Activated CD4-positive, CD25-positive, alpha-beta regulatory T cell treated with anti-CD3 and anti-CD28 coated beads, Interleukin-2, amount 50 U/mL, for 24 hours (primary cell): ENCODE data around the gene TSHZ2.
"Not testable (repeated sequence)": the region's sequence is repeated elsewhere in the genome, so short reads cannot be mapped to it uniquely, and the experiment has no call there.

Experiments
- ATAC-seq, 2 donors: fragments of 150-1000 bp; cut with Tn5 transposase; one replicate each; pipeline ENCODE4 v1.10.0; 2021; ENCODE audit warnings: mild to moderate bottlenecking in 1 of 2, moderate library complexity in 1 of 2

The TSHZ2 gene

DNA sequence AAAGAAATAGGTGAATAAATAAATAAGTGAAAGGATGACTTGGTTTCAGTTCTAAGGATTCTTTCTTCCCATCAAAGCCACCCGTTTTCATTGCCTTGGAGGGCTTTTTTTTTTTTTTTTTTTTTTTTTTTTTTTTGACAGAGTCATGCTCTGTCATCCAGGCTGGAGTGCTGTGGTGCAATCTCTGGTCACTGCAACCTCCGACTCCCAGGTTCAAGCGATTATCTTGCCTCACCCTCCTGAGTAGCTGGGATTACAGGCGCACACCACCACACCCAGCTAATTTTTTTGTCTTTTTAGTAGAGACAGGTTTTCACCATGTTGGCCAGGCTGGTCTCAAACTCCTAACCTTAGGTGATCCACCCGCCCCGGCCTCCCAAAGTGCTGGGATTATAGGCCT lies 351.3 kb downstream of the TSHZ2 start:
- not testable (repeated sequence) for ATAC-seq

DNA sequence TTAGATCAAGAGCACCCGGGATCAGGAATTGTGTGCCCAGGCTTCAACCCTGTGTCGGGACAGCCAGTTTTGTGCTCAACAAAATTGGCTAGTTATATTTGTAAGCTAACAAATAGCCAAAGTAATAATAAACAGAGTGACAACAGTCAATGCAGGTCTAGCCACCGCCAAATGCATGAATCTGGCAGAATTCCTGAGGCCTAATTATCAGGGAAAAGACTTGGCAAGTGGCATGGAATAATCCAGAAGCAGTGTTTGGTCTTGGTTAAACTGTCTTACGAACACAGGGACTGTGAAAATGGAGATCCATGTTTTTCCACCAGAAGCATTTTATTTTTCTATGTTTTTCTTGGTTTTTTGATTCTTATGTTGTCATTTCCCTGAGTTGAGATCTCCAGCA lies 352.7 kb downstream of the TSHZ2 start:
- no peak for ATAC-seq

DNA sequence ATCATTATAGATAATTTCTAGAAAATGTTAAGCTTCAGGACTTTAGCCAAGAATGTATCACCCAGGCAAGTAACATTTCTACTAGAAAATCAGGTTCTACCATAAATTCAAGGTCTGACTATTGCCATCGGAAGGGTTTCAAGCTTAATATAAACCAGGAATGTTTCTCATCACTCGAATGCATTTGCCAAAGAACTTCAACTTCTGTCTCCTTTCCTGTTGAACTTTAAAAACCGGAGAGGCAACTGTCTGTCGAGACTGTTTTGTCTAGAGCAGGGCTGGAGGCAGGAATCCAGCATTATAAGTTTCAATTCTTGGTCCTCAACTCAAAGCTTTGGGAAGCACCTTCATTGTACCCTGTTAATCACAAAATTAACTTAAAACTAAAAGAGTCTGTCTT lies 356.8 kb downstream of the TSHZ2 start:
- no peak for ATAC-seq

- ATAC-seq: no peak
Observed at GRCh38 chr20:53329781-53330180, 357.6 kb downstream of the TSHZ2 start.

DNA sequence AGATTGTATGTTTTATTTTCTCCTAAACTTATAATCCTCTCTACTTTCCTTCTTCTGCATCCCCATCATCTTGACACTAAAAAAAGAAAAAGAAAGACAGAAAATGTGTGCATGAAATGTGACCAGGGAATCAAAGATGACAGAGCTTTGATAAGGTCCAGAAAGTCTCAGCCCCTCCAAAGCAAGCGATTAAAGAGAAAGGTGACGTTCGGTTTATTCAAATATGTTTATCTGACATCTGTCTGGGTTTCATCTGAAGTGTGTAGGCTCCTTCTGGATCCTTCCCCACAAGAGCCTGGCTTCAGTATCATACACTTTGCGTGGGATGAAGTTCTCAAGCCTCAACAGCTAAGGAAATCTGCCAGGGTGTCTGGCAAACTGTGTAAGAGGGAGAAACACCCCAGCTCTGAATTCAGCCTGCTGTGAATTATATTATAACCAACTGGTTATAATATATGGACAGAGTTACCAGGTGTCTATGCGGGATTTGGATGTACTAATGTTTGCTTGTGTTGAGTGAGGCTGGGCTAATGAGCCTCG lies 358.5 kb downstream of the TSHZ2 start:
- no peak for ATAC-seq

- no peak for ATAC-seq
Observed at GRCh38 chr20:53331151-53331973, 359.2 kb downstream of the TSHZ2 start.

DNA sequence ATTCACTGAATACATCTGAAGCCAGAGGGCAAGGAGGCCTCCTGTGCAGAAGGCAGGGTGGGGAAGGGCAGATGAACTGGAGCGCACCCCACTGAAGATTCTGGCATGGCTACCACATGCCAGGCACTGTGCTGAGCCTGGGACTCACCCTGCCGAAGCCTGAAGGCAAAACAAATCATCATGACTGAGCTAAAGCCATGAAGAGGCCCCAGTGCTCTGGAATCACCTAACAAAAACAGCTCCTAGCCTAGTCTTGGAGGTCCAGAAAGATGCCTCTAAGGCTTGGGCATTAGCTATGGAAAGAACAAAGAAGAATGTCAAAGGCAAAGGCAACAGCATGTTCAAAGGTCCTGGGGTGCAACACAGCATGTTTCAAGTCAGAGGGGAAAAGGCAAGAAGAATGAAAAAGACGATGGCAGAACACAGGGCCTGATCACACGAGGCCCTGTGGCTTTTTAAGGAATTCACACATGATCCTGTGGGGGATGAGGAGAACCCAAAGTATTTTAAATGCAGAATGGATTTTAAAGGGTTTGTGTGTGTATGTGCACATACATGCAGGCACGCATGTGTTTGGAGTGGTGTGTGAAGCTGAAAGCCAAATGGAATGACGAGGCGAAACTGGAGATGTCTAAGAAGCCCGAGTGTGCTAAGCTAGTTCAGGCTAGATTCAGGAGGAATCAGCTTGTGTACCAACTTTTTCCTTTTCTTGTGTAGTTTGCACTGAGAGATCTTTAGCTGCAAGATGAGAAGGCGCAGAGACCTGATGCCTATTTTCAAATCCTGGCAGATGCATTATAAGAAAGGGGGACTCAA lies 360.1 kb downstream of the TSHZ2 start:
- no peak for ATAC-seq

- ATAC-seq: no peak
Observed at GRCh38 chr20:53334861-53335260, 362.7 kb downstream of the TSHZ2 start.

GRCh38 chr20:53335555-53335954 lies 363.4 kb downstream of the TSHZ2 start:
- no peak for ATAC-seq

DNA sequence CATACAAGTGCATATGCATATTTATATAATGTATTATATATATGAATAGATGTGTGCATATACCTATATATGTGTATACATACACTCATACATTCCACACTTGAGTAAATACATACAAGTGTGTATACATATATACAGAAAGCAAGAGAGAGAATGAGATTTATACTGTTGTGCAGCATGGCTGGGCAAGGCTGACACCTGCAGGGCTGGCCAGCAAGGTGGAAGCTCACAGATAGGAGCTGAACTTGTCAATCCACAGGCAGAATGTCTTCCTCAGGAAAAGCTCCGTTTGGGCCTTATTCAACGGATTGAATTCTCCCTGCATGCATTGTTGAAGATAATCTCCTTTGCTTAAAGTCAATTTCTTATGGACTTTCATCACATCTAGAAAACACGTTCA lies 364.7 kb downstream of the TSHZ2 start:
- ATAC-seq: no peak

DNA sequence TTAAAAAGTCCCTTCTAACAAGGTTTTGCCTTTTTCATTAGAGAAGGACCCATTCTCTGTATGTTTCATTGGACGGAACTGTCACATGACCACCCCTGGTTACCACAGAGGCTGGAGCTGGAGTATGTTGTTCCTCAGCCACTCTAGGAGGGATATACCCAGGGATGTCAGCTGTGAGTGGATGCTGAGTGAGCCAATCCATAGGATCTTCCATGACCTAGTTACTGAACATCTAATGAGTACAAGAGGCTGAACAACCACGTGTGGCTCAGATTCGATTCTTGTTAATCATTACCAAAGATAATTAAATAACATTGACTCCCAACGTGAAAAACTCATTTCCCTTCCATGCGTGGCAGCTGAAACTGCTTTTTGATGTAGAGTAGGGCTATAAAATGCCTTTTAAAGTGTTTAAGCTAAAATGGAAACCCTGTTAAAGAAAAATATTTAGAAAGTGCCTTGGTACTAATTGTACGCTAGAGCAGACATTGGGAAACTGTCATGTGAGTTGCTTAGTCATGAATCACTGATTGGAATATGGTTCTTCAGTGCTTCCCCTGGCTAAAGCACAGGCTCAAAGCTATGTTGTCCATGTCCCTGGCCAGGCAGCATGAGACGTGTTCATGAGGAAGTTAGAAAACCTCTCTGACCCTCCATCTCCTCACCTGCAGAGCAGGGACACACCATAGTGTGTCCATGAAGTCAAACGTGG lies 365.4 kb downstream of the TSHZ2 start:
- ATAC-seq: no peak

GRCh38 chr20:53338716-53339115 lies 366.6 kb downstream of the TSHZ2 start:
- no peak for ATAC-seq

DNA sequence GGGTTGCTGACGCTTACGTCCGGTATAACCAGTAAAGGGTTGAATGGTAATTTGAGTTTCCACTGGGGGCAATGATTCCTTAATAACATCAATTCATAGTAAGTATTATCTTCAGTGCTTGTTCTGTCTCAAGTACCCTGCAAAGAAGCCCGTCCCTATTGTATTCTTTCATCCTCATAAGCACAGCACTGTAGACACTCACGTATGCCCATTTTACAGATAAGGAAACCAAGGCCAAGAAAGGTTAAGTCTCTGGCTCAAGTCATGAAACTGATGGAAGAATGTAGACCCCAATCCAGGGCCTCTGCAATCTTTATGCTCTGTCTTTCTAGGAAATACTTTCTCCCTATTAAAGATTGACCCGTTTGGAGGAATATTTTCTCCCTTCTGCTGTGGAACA lies 370.3 kb downstream of the TSHZ2 start:
- ATAC-seq: no peak

DNA sequence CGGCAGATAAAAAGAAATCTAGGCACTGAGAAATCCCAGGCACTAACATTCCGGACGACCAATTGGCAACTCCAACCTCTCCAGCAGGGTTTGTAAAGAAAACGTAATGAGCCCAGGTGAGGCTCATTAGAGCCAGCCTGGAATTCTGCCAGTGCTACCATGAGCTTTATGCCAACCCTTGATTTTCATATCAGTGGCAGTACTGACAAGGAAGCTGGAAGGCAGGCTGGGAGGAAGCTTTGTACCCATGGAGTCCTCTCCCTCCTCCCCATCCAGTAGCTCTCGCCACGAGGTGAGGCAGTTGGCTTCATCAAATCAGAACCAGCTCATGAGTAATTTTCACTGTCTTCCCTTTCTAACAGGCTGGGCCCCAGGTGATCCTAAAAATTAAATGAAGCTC lies 371.3 kb downstream of the TSHZ2 start:
- no peak for ATAC-seq

GRCh38 chr20:53344891-53345290 lies 372.7 kb downstream of the TSHZ2 start:
- no peak for ATAC-seq

- ATAC-seq: no peak
Observed at GRCh38 chr20:53345536-53346334, 373.6 kb downstream of the TSHZ2 start.

GRCh38 chr20:53346335-53346648 lies 374.1 kb downstream of the TSHZ2 start:
- no peak for ATAC-seq

DNA sequence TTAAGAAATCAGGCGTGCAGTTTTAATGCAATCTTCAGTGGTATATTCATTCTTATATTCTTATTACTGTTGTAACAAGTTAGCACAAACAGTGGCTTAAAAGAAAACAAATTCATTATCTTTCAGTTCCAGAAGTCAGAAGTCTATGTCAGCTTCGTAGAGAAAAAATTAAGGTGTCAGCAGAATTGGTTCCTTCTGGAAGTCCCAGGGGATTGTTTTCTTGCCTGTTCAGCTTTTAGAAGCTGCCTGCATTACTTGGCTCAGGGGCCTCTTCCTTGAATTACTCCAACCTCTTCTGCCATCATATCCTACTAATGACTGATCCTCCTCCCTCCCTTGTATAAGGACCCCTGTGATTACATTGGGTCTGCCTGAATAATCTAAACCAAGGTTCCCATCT lies 377.6 kb downstream of the TSHZ2 start:
- no peak for ATAC-seq

- no peak for ATAC-seq
Observed at GRCh38 chr20:53352727-53353440, 380.7 kb downstream of the TSHZ2 start.

DNA sequence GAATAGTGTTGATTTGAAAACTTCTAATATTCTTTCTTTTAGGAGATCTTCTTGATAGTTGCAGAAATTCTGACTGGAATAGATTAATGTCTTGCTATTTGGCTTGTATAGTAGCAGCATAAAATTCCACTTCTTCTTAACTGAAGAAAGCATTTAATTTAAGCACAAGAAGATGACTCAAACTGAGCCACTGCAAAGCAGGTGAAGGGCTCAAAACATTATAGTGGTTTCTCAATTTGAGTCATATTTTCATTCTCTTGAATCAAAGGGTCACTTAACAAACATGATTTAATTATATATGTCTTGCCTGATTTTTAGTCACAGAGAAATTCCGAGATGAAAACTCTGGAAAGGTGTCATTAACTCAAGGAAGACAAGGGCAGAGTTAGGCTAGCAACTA lies 382.2 kb downstream of the TSHZ2 start:
- ATAC-seq: no peak

GRCh38 chr20:53355790-53356189 lies 383.6 kb downstream of the TSHZ2 start:
- no peak for ATAC-seq

DNA sequence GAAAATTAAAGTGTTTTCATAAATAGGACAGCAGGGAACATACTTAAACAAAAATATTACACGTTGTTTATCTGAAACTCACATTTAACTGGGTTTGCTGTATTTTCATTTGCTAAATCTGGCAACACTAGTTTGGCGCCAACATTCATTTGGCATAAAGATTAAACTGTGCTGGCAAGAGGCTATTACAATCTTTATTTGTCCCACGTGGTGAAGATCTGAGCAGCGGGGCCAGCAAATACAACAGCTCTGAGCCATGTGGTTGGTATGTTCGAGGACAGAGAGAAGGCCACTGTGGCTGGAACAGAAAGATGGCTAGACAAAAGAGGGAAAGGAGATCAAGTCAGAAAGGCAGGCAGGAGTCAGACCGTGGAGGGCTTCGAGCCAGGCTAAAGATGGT lies 387.3 kb downstream of the TSHZ2 start:
- no peak for ATAC-seq
